KMS-11 (cell line): Measurements from ENCODE around the gene PIEZO1.

ENCODE experiments used
- H2AFZ ChIP-seq: fragments of 200-600 bp; sonication (generic); 2 replicates; pipeline ENCODE4 v1.6.1; 2016; ENCODE audit warnings: antibody characterized with exemption, mixed run types, low read depth
- H3K27ac ChIP-seq: fragments of 200-600 bp; sonication (generic); 2 replicates; pipeline ENCODE4 v1.6.1; 2016; ENCODE audit warnings: mild to moderate bottlenecking, mixed run types
- H3K27me3 ChIP-seq: fragments of 200-600 bp; sonication (generic); 2 replicates; pipeline ENCODE4 v1.6.1; 2017; ENCODE audit warnings: mild to moderate bottlenecking, low read depth, mixed run types, moderate library complexity; ENCODE audit not compliant: insufficient read depth
- H3K36me3 ChIP-seq: fragments of 200-600 bp; sonication (generic); 2 replicates; pipeline ENCODE4 v1.6.1; 2017; ENCODE audit warnings: mild to moderate bottlenecking, mixed run types; ENCODE audit not compliant: insufficient read depth
- H3K4me1 ChIP-seq: fragments of 200-600 bp; sonication (generic); 2 replicates; pipeline ENCODE4 v1.6.1; 2016; ENCODE audit warnings: mild to moderate bottlenecking, low read depth, mixed run types; ENCODE audit not compliant: poor library complexity, severe bottlenecking
- H3K4me2 ChIP-seq: fragments of 200-600 bp; sonication (generic); 2 replicates; pipeline ENCODE4 v1.7.0; 2016; ENCODE audit warnings: mild to moderate bottlenecking, mixed run types
- H3K4me3 ChIP-seq: fragments of 200-600 bp; sonication (generic); IDR thresholded peaks from 2 replicates; pipeline ENCODE4 v1.6.1; 2017; ENCODE audit warnings: low read depth, low read length, mixed read lengths; ENCODE audit not compliant: insufficient read depth
- H3K79me2 ChIP-seq: fragments of 200-600 bp; sonication (generic); 2 replicates; pipeline ENCODE4 v1.6.1; 2016; ENCODE audit warnings: low read depth, mixed run types; ENCODE audit not compliant: insufficient read depth
- H3K9ac ChIP-seq: fragments of 200-600 bp; sonication (generic); 2 replicates; pipeline ENCODE4 v1.6.1; 2016; ENCODE audit warnings: mild to moderate bottlenecking, mixed run types
- H4K20me1 ChIP-seq: fragments of 200-600 bp; sonication (generic); 2 replicates; pipeline ENCODE4 v1.6.1; 2016; ENCODE audit warnings: mild to moderate bottlenecking, mixed run types; ENCODE audit not compliant: insufficient read depth
- TF ChIP-seq, protein P1 (sequence below): fragments of 200-600 bp; sonication (generic); conservative IDR thresholded peaks from 2 replicates; pipeline ENCODE4 v1.6.1; 2017; ENCODE audit warnings: low read depth, mild to moderate bottlenecking, antibody characterized with exemption, low read length, moderate library complexity, mixed read lengths

The PIEZO1 gene

DNA sequence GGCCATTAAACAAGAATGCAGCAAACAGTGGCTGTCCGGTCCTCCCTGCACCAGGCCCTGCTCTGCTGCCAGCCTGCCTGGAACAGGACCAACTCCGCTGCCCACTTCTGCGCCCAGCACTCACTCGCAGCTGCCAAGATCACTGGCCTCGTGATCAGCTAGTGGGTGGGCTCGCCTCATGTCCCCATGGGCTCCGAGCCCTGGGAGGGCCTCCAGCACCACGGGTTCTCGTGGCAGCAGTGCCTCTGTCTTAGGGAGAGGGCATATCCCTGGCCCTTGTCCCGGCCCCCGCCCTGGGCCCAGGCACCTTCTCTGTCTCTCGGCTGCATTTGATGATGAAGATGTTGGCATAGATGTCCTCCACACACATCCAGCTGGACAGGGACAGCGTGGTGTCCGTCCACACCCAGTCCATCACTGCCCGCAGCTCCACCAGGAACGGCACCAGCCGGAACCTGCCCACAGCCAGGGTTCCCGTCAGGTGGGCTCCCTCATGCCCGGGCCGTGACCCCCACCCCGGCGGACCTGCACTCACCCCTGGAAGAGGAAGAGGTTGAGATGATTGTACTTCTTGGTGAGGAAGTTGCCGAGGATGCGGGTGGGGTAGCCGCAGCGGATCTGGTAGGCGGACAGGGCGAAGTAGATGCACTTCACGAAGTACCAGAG, 65.6 kb downstream of the PIEZO1 start:
- H3K27ac ChIP-seq, result no peak overlapping the region
- H3K4me1 ChIP-seq, result no peaks in the 10 kb centered on the region
- H3K36me3 ChIP-seq, result peaks cover 14% of the 10 kb centered on the region
- H2AFZ ChIP-seq, result no peak overlapping the region
- H3K4me3 ChIP-seq, result no peak overlapping the region
- no peaks in the 10 kb centered on the region for H3K79me2 ChIP-seq
- H4K20me1 ChIP-seq, result no peaks in the 10 kb centered on the region
- no peak overlapping the region for H3K4me2 ChIP-seq
- H3K9ac ChIP-seq, result no peak overlapping the region
- TF ChIP-seq, protein P1, sequence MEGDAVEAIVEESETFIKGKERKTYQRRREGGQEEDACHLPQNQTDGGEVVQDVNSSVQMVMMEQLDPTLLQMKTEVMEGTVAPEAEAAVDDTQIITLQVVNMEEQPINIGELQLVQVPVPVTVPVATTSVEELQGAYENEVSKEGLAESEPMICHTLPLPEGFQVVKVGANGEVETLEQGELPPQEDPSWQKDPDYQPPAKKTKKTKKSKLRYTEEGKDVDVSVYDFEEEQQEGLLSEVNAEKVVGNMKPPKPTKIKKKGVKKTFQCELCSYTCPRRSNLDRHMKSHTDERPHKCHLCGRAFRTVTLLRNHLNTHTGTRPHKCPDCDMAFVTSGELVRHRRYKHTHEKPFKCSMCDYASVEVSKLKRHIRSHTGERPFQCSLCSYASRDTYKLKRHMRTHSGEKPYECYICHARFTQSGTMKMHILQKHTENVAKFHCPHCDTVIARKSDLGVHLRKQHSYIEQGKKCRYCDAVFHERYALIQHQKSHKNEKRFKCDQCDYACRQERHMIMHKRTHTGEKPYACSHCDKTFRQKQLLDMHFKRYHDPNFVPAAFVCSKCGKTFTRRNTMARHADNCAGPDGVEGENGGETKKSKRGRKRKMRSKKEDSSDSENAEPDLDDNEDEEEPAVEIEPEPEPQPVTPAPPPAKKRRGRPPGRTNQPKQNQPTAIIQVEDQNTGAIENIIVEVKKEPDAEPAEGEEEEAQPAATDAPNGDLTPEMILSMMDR, result no peak
- H3K27me3 ChIP-seq, result no peaks in the 10 kb centered on the region

DNA sequence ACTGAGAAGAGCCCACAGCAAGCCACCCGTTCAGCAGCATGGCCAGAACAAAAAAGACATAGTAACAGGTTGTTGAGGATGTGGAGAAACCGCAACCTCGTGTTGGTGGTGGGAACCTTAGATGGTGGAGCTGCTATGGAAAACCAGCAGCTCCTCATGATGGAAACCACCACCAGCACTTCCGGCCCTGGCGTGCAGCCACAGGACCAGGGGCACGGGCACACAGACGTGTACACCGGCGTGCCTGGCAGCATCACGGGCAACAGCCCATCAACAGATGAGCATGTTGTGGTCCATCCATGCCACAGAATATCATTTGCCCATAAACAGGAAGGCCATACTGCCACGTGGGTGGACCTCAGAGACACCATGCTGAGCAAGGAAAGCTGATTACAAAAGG, 66.8 kb downstream of the PIEZO1 start:
- Histone ChIP-seq H4K20me1 (no peaks in the 10 kb centered on the region), H2AFZ (no peak overlapping the region), H3K4me2 (no peak overlapping the region), H3K27me3 (no peaks in the 10 kb centered on the region), H3K4me1 (no peaks in the 10 kb centered on the region), H3K36me3 (peaks cover 14% of the 10 kb centered on the region), H3K27ac (no peak overlapping the region), H3K4me3 (no peak overlapping the region), H3K79me2 (no peaks in the 10 kb centered on the region), H3K9ac (no peak overlapping the region)
- TF ChIP-seq, protein P1, result no peak

DNA sequence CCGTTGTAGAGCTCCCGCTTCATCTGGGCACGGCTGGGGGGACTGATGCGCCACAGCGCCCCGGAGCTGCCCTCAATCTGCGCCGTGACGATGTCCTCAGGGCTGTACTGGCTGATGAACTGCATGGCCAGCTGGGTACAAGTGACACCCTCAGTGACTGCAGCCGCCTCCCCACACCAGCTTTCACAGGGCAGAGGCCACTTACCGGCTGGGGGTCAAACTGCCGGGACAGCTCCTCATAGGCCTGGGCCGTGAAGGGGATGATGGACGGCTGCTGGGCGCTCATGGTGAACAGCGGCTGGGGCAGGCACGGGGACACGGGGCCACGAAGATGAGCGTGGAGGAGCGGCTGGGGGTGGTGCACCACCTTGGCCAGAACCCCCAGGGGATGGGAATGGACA, 68.4 kb downstream of the PIEZO1 start:
- Histone ChIP-seq H3K4me1 (no peaks in the 10 kb centered on the region), H3K79me2 (no peaks in the 10 kb centered on the region), H4K20me1 (no peaks in the 10 kb centered on the region), H3K36me3 (peaks cover 14% of the 10 kb centered on the region), H3K4me3 (no peak overlapping the region), H3K9ac (no peak overlapping the region), H2AFZ (no peak overlapping the region), H3K27me3 (no peaks in the 10 kb centered on the region), H3K27ac (no peak overlapping the region), H3K4me2 (no peak overlapping the region)
- TF ChIP-seq, protein P1, result no peak

DNA sequence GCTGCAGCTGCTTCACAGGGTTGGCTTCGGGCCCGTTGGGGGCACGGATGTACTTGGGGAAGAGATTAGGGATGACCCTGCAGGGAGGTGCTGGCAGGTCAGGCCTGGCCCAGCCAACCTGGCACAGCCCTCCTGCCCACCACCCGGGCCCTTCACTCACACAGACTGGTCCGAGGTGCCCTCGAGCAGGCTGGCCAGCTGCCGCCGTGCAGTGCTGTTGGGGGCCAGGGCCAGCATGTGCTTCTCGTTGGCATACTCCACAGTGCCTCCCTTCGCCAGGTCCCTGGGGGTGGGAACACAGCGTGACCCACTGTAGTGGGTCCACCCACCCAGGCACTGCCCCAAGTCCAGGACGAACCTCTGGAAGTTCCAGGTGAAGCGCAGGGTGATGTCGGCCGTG, 68.8 kb downstream of the PIEZO1 start:
- H3K4me1 ChIP-seq, result no peaks in the 10 kb centered on the region
- no peak overlapping the region for H3K27ac ChIP-seq
- TF ChIP-seq, protein P1, result no peak
- no peak overlapping the region for H3K9ac ChIP-seq
- no peaks in the 10 kb centered on the region for H3K27me3 ChIP-seq
- no peak overlapping the region for H2AFZ ChIP-seq
- no peak overlapping the region for H3K4me2 ChIP-seq
- H4K20me1 ChIP-seq, result no peaks in the 10 kb centered on the region
- peaks cover 14% of the 10 kb centered on the region for H3K36me3 ChIP-seq
- H3K79me2 ChIP-seq, result no peaks in the 10 kb centered on the region
- no peak overlapping the region for H3K4me3 ChIP-seq
